NCI-H2107 treated with DMSO at 0.1 percent for 48 hours (cell line): ENCODE measurements around the gene CARD9.

Source experiments
- DNase-seq: peaks from one replicate; lab custom pipeline; 2025; ENCODE audit not compliant: unreplicated experiment; lab: John Stamatoyannopoulos, UW

The CARD9 gene

DNA sequence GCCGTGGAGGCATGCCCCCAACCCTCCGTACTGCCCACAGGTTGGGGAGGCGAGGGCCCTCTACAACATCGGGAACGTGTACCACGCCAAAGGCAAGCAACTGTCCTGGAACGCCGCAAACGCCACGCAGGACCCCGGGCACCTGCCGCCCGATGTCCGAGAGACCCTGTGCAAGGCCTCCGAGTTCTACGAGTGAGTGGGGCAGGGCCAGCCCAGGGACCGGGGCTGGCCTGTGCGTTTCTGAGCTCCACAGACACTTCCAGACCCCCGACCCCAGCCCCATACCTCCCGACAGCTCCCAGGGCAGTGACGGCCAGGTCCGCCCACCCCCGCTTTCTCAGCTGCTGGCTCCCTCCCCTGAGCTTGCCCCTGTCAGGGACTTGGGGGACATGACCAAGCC lies 36.6 kb downstream of the CARD9 start:
- DNase-seq: no peak

DNA sequence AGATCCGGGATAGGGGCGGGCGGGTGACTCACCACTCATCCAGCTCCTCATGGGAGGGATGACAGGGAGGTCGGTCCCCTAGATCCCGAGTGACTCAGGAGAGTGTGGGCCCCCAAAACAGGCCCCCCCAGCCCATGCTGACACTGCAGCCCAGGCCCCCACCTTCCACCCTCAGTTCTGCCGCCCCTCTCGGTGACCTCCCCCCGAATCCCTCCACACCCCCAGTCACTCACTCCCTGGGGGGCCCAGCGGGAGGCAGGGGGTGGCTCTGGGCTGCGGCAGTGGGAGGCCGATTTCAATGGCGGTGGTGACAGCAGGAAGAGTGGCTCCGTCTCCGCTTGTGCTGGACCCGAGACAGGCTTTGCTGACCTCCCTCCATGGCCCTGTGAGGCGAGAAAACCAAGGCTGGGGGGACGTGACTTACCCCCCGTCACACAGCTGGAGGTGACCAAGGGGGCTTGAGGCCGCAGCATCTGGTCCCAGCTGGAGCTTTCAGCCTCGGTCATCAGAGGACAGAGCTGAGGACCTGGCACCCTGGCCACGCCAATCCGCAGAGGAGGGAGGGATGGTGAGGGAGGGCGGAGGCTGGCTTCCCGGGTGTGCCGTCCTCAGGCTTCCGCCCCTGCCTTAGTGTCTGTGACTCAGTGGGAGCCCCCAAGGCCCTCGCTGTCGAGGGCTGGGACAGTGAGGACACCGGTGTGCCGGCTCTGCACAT lies 37.2 kb downstream of the CARD9 start:
- DNase-seq: no peak

DNA sequence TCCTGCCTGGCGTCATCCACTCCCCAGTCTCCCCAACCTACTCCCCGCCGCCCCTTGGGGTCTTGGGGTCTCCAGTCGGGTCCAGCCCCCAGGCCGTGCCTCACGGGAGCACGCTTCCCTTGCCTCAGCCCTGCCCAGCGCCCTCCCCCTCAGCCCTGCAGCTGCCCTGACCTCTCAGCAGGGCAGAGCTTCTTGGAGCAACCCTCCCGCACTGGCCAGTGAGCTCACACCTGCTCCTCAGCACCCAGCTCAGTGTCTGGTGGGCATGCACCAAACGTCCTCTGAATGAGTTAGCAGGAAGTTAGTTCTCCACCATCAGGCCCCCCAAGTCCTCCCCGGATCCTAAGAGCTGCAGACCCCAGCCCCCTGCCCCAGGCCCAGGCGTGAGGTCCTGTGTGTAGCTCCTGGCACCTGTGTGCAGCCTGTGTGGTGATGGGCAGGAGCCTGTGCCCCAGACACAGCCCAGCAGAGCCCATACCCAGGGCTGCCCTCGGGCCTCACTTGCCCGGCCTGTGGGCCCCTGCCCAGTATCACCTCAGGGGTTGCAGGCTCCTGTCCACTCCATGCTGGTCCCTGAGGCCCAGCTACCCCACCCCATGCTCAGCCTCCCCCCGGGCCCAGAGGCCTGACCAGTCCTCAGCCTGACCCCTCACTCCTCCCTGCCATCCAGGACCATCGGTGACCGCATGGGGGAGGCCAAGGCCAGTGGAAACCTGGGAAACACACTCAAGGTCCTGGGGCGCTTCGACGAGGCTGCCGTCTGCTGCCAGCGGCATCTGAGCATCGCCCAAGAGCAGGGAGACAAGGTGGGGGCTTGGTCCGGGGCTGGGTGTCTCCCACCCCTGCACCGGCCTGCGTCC lies 37.9 kb downstream of the CARD9 start:
- no peak for DNase-seq

DNA sequence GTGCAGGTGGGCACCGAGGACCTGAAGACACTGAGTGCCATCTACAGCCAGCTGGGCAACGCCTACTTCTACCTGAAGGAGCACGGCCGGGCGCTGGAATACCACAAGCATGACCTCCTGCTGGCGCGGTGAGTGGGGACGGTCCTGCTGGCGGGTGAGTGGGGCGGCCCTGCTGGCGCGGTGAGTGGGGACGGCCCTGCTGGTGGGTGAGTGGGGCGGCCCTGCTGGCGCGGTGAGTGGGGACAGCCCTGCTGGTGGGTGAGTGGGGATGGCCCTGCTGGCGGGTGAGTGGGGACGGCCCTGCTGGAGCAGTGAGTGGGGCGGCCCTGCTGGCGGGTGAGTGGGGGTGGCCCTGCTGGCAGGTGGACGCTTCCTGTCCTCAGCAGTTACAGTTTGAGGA lies 38.9 kb downstream of the CARD9 start:
- no peak for DNase-seq

DNA sequence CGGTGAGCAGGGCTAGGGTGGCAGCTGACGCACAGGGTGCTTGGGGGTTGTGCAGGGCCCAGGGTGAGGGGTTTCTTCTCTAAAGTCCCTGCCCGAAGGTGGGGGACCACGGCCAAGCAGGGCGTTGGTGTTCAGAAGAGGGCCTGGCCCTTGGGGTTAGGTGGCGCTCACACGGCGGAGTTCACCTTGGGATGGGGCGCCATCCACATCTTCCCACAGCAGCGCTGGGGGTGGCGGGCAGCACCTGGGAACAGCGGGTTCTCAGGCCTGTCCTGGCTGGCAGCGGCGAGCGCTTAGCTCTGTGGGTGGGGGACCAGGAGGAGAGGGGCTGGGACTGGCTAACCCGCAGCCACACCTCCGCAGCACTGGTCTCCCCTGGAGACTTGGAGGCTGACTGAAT lies 40.0 kb downstream of the CARD9 start:
- DNase-seq: no peak

DNA sequence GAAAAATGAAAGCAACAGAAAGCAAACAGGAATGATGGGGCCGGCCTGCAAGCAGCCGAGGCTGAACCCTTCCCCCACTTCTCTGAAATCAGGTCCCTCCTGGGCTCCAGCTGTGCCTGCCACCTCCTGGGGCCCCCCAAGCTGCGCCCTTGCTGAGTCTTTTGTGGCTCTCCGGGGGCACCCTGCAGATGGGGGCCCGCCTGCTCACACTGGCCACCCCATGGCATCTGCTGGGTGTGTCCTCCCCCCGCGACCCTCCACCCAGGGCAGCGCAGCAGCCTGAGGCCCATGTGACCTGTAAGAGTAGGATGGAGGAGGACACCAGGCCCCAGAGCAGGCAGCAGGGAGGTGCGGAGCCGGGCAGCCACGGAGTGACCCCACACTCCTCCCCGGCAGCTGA lies 40.4 kb downstream of the CARD9 start:
- DNase-seq: no peak

DNA sequence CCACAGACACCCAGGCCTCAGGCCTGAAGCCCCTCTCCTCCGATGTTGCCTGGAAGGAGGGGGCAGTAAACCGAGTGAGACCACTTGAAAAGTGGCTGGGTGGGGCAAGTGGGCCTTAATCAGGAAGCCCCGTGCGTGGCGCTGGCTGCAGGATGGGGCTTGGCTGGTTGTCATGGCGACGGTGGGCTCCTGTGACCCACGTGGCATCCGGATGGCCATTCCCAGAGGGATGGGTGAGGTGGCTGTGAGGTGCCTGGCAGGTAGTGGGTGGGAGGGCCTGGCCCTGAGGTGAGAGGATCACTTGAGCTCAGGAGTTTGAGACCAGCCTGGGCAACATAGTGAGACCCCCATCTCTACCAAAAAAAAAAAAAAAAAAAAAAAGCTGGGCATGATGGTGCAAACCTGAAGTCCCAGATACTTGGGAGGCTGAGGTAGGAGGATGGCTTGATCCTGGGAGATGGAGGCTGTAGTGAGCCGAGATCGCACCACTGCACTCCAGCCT lies 40.9 kb downstream of the CARD9 start:
- DNase-seq: no peak

DNA sequence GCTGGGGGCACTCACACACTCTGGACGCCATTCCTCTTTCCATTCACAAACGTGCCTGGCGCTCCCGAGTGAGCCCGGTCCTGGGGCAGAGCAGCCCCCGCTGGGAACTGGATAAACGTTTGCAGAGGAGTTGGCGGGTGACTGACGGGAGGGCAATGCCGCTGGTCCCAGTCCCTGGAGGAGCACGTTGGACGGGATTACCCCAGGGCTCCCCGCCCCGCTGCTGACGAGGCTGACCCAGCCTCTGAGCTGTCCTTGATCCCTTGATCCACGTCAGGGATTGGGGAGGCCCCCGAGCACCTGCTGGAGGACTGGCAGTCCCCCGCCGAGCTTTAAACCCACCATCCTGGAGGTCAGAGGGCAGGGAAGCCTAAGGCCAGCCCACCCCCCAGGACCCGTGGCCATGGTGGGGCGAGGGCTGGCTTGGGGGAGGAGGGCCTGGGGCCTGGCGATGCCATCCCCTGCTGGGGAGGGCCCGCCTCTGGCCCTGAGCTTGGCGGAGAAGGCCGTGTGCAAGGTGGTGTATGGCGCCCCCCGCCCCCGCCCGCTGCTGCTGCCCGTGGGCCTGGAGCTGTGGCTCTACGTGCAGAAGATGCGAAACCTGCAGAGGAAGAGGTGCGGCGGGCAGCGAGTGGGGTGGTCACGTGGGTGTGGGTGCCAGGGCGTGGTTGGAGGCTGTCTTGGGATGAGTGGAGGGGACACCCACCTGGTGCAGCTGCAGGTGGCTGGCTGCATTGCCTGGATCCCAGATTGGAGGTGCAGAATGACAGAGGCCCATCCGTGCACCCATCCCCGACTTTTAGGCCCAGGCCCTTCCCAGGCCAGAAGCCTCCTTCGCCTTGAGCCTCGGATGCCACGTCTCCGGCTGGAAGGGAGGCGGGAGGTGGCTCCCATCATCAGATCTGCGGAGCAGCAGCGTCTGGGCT lies 41.6 kb downstream of the CARD9 start:
- no peak for DNase-seq

DNA sequence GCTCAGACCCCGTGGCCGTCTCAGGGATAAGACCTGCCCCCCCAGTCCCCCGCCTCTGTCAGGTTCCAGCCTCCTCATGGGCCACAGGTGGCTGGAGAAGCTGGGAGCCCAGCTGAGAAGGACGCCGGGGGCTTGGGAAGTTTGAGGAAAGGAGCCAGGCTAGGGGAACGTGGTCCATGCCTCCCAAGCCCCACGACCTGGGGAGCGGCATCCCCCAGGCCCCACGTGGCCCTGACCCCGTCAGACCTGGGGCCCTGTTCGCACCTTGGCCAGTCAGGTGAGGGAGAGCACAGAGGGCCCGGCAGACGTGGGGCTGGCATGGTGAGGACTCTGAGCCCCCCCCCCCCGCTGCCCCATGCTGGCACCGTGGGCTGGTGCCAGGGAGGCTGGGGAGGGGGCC lies 42.4 kb downstream of the CARD9 start:
- DNase-seq: no peak

DNA sequence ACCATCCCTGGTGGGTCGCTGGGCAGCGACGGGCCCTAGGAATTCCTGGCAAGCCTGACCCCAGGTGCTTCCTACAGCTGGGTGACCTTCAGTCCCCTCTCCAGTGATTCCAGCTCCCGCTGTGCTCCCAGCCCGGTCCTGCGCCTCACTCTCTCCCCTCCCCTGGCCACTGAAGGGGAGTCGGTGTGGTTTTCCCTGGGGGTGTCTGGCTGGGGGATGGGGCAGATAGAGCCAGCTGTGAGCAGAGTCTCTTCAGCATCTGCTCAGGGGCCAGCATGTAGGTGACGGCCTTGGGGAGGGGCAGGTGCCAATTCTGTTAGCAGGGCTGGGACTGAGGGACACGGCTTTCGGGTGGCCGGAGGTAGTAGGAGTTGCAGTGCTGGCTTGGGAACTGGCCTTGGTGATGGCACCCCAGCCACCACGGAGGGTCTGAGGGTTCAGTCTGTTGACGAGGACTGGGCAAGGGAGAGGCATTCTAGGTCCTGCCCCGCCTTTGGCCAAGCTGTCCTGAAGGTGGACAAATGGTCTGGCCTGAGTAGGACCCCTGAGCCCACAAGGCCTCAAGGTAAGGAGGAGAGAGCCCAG lies 43.0 kb downstream of the CARD9 start:
- DNase-seq: no peak

DNA sequence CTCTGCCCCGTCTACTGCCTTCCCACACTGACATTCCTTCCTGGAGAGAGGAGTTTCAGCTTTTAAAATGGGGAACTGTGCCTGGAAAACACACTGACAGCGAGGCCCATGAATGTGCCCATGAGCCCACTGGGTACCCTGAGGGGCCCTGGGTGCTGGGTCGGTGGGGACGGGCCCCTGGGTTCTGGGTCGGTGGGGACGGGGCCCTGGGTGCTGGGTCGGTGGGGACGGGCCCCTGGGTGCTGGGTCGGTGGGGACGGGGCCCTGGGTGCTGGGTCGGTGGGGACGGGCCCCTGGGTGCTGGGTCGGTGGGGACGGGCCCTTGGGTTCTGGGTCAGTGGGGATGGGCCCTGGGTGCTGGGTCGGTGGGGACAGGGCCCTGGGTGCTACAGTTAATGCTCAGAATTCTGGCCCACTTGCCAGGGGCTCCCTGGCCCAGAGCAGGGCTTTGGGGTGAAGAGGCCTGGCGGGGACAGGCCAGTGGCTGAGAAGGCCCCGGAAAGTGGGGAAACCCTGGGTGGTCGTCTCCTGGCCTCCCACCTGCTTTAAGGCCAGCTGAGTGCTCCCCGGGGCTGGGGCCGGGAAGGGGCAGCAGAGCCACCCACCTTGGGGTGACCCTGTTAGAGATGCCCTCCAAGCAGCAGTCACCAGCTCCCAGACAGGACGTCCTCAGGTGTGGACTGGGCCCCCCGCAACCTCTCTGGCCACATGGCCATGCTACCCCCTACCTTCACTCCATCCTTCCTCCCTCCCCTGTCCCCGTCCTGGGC lies 43.6 kb downstream of the CARD9 start:
- DNase-seq: no peak

DNA sequence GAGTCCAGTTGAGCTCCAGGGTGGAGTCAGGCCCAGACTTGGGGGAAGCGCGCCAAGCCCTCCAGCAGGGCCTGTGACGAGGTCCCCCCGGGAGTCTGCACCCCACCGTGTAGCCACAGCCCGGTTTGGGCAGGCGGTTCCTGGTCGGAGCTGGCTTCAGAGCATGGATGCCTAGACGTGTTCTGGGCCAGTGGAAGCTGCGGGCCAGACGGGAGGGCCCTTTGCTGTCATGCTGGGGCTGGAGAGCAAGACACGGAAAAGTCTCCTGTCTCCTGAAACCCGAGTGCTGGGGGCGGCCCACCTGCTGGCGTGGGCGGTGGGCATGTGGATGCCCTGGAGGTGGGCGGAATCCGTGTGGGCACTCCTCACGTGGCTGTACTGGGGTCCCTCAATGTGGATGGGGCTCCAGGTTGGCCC lies 44.2 kb downstream of the CARD9 start:
- DNase-seq: no peak

DNA sequence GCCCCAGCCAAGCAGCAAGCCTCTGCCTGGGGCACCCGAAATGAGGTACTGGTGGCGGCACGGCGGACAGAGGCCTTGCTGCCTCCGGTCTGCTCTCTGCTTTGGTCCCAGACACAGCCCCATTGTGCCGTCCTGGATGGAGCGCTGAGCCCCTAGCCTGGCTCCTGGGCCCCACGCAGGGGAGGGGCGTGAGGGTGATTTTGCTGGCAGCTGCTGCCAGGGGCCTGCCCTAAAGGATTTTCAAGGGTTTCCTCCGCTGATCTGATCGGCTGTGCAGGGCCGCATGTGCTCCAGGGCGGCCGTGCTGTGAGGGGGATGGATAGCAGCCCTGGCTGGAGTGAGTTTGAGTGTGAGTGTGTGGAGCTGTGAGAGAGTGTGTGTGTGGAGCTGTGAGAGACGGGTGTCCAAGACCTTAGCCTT lies 44.8 kb downstream of the CARD9 start:
- no peak for DNase-seq

DNA sequence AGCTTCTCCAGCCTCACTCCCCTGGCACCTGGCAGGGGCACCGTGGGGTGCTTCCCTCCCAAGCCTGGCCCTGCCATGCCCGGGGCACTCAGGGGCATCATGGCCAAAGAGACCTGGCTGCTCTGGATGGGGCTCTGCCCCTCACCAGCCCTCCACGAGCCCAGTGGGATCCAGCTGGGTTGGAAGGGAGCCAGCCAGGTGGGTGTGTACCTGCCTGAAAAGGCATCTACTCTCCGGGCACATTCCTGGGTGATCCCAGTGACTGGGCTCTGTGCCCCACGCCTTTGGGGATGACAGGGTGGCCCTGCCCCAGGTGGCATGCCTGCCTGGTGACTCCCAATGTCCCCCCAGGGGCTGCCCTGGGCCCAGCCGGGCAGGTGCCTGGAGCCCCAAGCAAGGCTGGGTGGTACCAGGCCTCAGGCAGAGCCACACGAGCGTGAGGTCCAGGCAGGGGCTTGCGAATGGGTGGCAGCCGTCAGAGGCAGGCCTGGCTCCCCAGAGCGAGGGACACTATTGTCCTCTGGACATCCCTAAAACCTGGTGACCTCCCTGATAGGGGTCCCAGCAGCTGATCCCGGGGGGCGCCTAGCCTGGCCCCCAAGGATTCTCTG lies 45.4 kb downstream of the CARD9 start:
- DNase-seq: no peak

DNA sequence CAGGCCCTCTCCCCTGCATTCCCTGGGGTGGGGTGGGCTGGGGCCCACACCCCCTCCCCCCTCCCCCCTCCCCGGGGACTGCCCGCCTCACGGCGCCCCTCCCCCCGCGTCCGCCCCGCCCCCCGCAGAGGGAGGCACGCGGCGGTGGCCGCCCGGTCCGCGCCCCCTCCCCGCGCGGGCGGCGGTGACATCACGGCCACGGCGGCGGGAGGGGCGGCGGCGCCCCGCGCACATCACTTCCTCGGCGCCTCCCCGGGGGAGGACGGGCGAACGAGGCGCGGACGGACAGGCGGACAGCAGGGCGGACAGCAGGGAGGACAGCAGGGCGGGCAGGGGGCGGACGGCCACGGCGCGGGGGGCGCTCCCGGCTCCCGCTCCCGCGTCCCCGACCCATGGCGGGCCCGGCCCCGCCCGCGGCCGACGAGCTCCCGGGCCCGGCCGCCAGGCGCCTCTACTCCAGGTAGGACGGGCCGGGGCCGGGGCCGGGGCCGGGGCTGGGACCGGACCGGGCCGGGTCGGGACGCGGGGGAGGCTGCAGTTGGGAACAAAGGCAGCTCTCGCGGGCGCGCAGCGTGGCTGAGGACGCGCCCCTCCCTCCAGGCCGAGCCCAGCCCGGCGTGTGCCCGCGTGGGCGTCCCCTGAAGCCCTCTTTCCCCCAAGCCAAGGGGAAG lies 46.0 kb downstream of the CARD9 start, which contains the start of gene GPSM1:
TSS of gene GPSM1 (plus strand) at position 236 of the 671 bp plus-strand sequence. CDS start at position 393, 157 bp downstream.
- no peak for DNase-seq

DNA sequence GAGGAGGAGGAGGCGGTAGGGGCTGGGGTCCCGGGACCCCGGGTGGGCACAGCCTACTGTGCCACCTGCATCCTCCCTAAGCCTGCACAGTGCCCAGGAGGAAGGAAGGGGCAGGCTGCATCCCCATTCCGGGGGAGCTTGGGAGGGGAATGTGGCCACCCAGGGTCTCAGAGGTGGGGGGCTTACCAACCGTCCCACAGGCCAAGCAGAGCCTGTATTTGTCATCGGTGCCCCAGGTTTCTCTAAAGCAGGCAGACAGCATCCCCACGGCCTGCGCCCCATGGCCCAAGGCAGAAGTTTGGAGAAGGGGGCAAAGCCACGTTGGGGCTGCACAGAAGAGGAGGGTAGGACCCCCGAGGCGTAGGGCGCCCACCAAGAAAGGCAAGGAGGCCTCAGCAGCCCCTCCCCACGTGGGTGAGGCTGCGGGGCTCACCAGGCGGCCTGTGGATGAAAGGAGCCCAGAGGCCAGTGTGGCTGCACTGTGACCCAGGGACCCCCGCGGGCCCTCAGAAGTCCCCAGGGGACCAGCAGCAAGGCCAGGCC lies 46.6 kb downstream of the CARD9 start:
- DNase-seq: no peak

DNA sequence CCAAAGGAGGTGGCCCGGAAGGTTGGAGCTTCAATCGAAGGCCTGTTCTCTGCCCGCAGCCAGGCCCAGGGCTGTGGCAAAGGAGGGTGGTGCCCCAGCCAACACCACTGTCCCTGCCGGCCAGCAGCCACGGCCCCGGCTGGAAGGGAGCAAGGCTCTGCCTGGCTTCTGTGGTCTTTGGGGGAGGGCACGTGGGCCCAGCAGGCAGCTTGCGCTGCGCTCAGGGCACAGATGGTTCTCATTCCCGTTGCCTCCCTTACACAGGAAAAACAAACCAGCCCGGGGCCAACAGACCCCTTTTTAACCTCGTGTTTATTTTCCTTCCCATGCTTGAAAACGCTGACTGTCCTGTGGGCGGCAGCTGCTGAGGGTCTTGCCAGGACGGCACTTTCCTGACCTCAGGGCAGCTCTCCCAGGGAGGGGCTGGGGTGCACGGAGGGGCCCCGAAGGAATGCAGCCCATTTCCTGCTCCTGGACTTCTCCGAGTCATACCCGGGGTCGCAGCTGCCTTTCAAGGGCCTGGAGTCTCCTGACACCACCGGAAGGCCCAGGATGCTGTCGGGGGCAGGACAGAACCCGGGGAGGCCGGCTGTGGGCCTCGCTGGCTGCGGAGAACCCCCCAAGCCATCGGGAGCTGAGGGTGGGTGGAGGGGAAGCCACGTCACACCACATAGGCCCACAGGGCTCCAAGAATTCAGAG lies 47.3 kb downstream of the CARD9 start:
- DNase-seq: no peak

DNA sequence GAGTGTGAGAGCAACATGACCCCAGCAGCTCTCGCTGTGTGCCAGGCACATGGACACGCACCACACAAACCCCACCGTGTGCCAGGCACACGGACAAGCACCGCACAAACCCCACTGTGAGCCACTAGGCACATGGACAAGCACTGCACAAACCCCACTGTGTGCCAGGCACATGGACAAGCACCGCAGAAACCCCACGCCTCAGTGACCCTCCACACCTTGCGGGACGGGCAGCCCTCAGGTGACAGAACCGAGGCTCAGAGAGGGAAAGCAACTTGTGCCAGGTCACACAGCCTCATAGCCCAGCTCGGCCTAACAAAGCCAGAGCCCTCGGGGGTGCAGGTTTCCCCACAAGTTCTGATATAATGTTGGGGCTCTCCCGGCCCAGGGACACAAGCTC lies 48.1 kb downstream of the CARD9 start:
- DNase-seq: no peak
